SK-MEL-5 (cell line): ENCODE measurements around the gene CHRNA1. TPM values are rescaled to one million over a fixed set of nuclear protein-coding genes. Genes with fewer than 3 reads are reported as not detected.

Source experiments
- DNase-seq: peaks from one replicate; pipeline ENCODE4 v3.0.0-alpha.2; 2016; ENCODE audit warnings: low read depth, low spot score
- in situ Hi-C: cut with HindIII; loops from 2 replicates; pipeline ENCODE4 v1.10.0; 2016; ENCODE audit warnings: low sequenced_read_pairs, high pct_unique_total_duplicates, low pct_unique_long_range_greater_than_20kb
- total RNA-seq: library from RNA; depleted of rRNA; stranded (reverse); fragments of >200 nt; shearing (Covaris generic); gene quantifications from 2 replicates; pipeline ENCODE4 v1.2.3, GENCODE V29; 2014; rRNA removed

Gene CHRNA1
- total RNA-seq, 1 experiment from 2014 or later = 0.11 TPM

- no peak for DNase-seq
- in situ Hi-C loops = no loop called here
These were observed 60.2 kb downstream of the CHRNA1 start for GRCh38 chr2:174704061-174704460.

- in situ Hi-C loops = no loop called here
These were observed 60.8 kb downstream of the CHRNA1 start for GRCh38 chr2:174703430-174703829.

GRCh38 chr2:174702541-174702940, 61.7 kb downstream of the CHRNA1 start:
- in situ Hi-C loops = no loop called here
- no peak for DNase-seq

More at GRCh38 chr2:174703430-174703829, 60.8 kb downstream of the CHRNA1 start:
- DNase-seq = no peak

GRCh38 chr2:174699993-174700766, 64.1 kb downstream of the CHRNA1 start:
- in situ Hi-C loops = no loop called here
- DNase-seq = peak; percentile 63

Other genes with a start within 250 kb of the CHRNA1 start
- gene WIPF1, start 166.7 kb downstream of the CHRNA1 start, total RNA-seq = 6.1 and 8.2 TPM in 2 replicates
- 3.4 and 5.7 TPM in 2 replicates for gene CHN1, start 240.9 kb upstream of the CHRNA1 start, total RNA-seq